ENCODE measurements around the gene PDPK1.

PDPK1 gene

GRCh38 chr16:2586241-2586640 is 48.4 kb downstream of the PDPK1 start:
- DNase-seq (ENCODE audit: extremely low read depth, low read depth): no peak
- H3K4me3 ChIP-seq (replicated peaks; ENCODE audit: low read depth, low read length): no peak overlapping the region
- TF ChIP-seq CTCF (IDR thresholded peaks at IDR 0.05; ENCODE audit: low read depth, low read length, missing control alignments): peak; percentile 27

- no peak for TF ChIP-seq CTCF (IDR thresholded peaks at IDR 0.05; ENCODE audit: low read depth, low read length, missing control alignments)
- DNase-seq (ENCODE audit: extremely low read depth, low read depth): no peak
- no peak overlapping the region for H3K4me3 ChIP-seq (replicated peaks; ENCODE audit: low read depth, low read length)
These were observed 49.2 kb downstream of the PDPK1 start for GRCh38 chr16:2586901-2587480.

GRCh38 chr16:2587891-2588565 is 50.2 kb downstream of the PDPK1 start:
- DNase-seq (ENCODE audit: extremely low read depth, low read depth): no peak
- TF ChIP-seq CTCF (IDR thresholded peaks at IDR 0.05; ENCODE audit: low read depth, low read length, missing control alignments): no peak
- no peak overlapping the region for H3K4me3 ChIP-seq (replicated peaks; ENCODE audit: low read depth, low read length)

- H3K4me3 ChIP-seq (replicated peaks; ENCODE audit: low read depth, low read length): no peak overlapping the region
- TF ChIP-seq CTCF (IDR thresholded peaks at IDR 0.05; ENCODE audit: low read depth, low read length, missing control alignments): no peak
These were observed 53.8 kb downstream of the PDPK1 start for GRCh38 chr16:2591476-2592240.

GRCh38 chr16:2592786-2593185 is 55.0 kb downstream of the PDPK1 start:
- no peak for TF ChIP-seq CTCF (IDR thresholded peaks at IDR 0.05; ENCODE audit: low read depth, low read length, missing control alignments)
- no peak overlapping the region for H3K4me3 ChIP-seq (replicated peaks; ENCODE audit: low read depth, low read length)
- DNase-seq (ENCODE audit: extremely low read depth, low read depth): no peak

More at GRCh38 chr16:2591476-2592240, 53.8 kb downstream of the PDPK1 start:
- DNase-seq (ENCODE audit: extremely low read depth, low read depth): no peak

GRCh38 chr16:2595393-2596205 is 57.8 kb downstream of the PDPK1 start:
- DNase-seq (ENCODE audit: extremely low read depth, low read depth): no peak
- TF ChIP-seq CTCF (IDR thresholded peaks at IDR 0.05; ENCODE audit: low read depth, low read length, missing control alignments): no peak
- H3K4me3 ChIP-seq (replicated peaks; ENCODE audit: low read depth, low read length): no peak overlapping the region
